ENCODE results near the gene DNA2. TPM values are rescaled to one million over a fixed set of nuclear protein-coding genes. Genes with fewer than 3 reads are reported as not detected.
"Not testable (repeated sequence)": the region's sequence is repeated elsewhere in the genome, so short reads cannot be mapped to it uniquely, and the experiment has no call there.

The DNA2 gene
- total and polyA plus RNA-seq, 8 donors: 0.31 to 16.3 (median 5.7) TPM

GRCh38 chr10:68474021-68474420 lies 2.2 kb upstream of the DNA2 start:
- Histone ChIP-seq H3K27me3 (no peaks in the 10 kb centered on the region), H3K9me3 (no peaks in the 10 kb centered on the region), H3K4me1 (peaks cover 0 to 17% (median 15%) of the 10 kb centered on the region in 4 donors), H3K36me3 (peaks cover 0 to 8% (median 5%) of the 10 kb centered on the region in 4 donors), H3K27ac (no peak overlapping the region), H3K4me3 (no peak overlapping the region)
- no peak for TF ChIP-seq POLR2AphosphoS5 (IDR thresholded peaks at IDR 0.05)
- no peak for TF ChIP-seq EP300 (IDR thresholded peaks at IDR 0.05)
- no peak for TF ChIP-seq CTCF (IDR thresholded peaks at IDR 0.05)
- no peak for TF ChIP-seq POLR2A (IDR thresholded peaks at IDR 0.05)
- intact Hi-C loops (cut with DNase I; ENCODE audit: low total_unique reads): no loop called here
- no peak for DNase-seq
- WGBS, 5 donors: 58 to 67% (median 59%) methylated on average over 3 of the region's 3 CpGs

GRCh38 chr10:68471063-68471585 lies 649 bp downstream of the DNA2 start:
- intact Hi-C loops (cut with DNase I; ENCODE audit: low total_unique reads): no loop called here
- H3K27ac ChIP-seq: peak overlapping the region in 3 of 5 donors; percentile 55 to 80 (median 59)
- TF ChIP-seq POLR2AphosphoS5 (IDR thresholded peaks at IDR 0.05): no peak
- TF ChIP-seq CTCF (IDR thresholded peaks at IDR 0.05): no peak
- TF ChIP-seq POLR2A (IDR thresholded peaks at IDR 0.05): no peak
- TF ChIP-seq EP300 (IDR thresholded peaks at IDR 0.05): no peak
- peaks cover 0 to 5% (median 0%) of the 10 kb centered on the region in 4 donors for H3K36me3 ChIP-seq
- 0 to 3% (median 1%) methylated on average over 14 of the region's 14 CpGs for WGBS, 5 donors
- peak overlapping the region; percentile 52 to 75 (median 69) for H3K4me3 ChIP-seq
- DNase-seq: peak in 1 of 2 donors; percentile 3
- no peaks in the 10 kb centered on the region for H3K9me3 ChIP-seq
- H3K27me3 ChIP-seq: no peaks in the 10 kb centered on the region
- peaks cover 0 to 17% (median 15%) of the 10 kb centered on the region in 4 donors for H3K4me1 ChIP-seq

- intact Hi-C loops (cut with DNase I; ENCODE audit: low total_unique reads): no loop called here
- Histone ChIP-seq H3K4me1 (peaks cover 0 to 17% (median 15%) of the 10 kb centered on the region in 4 donors), H3K4me3 (no peak overlapping the region), H3K27ac (no peak overlapping the region), H3K9me3 (no peaks in the 10 kb centered on the region), H3K27me3 (no peaks in the 10 kb centered on the region), H3K36me3 (peaks cover 0 to 5% (median 0%) of the 10 kb centered on the region in 4 donors)
- TF ChIP-seq POLR2AphosphoS5 (IDR thresholded peaks at IDR 0.05): no peak
- no peak for TF ChIP-seq CTCF (IDR thresholded peaks at IDR 0.05)
- no peak for TF ChIP-seq POLR2A (IDR thresholded peaks at IDR 0.05)
- TF ChIP-seq EP300 (IDR thresholded peaks at IDR 0.05): no peak
- WGBS, 5 donors: 46 to 63% (median 49%) methylated on average over 6 of the region's 6 CpGs
- DNase-seq: no peak
Measured at GRCh38 chr10:68470300-68470699, 1.5 kb downstream of the DNA2 start.

GRCh38 chr10:68469838-68470237 lies 1.9 kb downstream of the DNA2 start:
- intact Hi-C loops (cut with DNase I; ENCODE audit: low total_unique reads): no loop called here
- no peak for DNase-seq
- no peak overlapping the region for H3K4me3 ChIP-seq
- H3K36me3 ChIP-seq: peaks cover 0 to 5% (median 0%) of the 10 kb centered on the region in 4 donors
- no peaks in the 10 kb centered on the region for H3K9me3 ChIP-seq
- no peaks in the 10 kb centered on the region for H3K27me3 ChIP-seq
- TF ChIP-seq POLR2AphosphoS5 (IDR thresholded peaks at IDR 0.05) (no peak), EP300 (IDR thresholded peaks at IDR 0.05) (no peak), CTCF (IDR thresholded peaks at IDR 0.05) (no peak), POLR2A (IDR thresholded peaks at IDR 0.05) (no peak)
- H3K27ac ChIP-seq: no peak overlapping the region
- peaks cover 0 to 17% (median 15%) of the 10 kb centered on the region in 4 donors for H3K4me1 ChIP-seq
- WGBS, 5 donors: 92 to 98% (median 95%) methylated on average over 4 of the region's 4 CpGs

- 80 to 95% (median 83%) methylated on average over 4 of the region's 4 CpGs for WGBS, 5 donors
- H3K27ac ChIP-seq; H3K9me3 ChIP-seq; H3K4me3 ChIP-seq; intact Hi-C loops (cut with DNase I; ENCODE audit: low total_unique reads); H3K4me1 ChIP-seq; DNase-seq; H3K27me3 ChIP-seq: not testable (repeated sequence)
- H3K36me3 ChIP-seq: peaks cover 0 to 41% (median 0%) of the 10 kb centered on the region in 4 donors
Measured at GRCh38 chr10:68464729-68465128, 7.0 kb downstream of the DNA2 start.

Data from stomach (tissue), 9 donors.